Measurements from ENCODE around the gene MAP2K4.

Gene MAP2K4

GRCh38 chr17:12099412-12099811 lies 78.7 kb downstream of the MAP2K4 start:
- no peak for DNase-seq (ENCODE audit: low read depth)
- TF ChIP-seq CTCF (conservative IDR thresholded peaks at IDR 0.05; ENCODE audit: low read length) = no peak
- H3K4me3 ChIP-seq (ENCODE audit: low read length) = no peak overlapping the region

DNA sequence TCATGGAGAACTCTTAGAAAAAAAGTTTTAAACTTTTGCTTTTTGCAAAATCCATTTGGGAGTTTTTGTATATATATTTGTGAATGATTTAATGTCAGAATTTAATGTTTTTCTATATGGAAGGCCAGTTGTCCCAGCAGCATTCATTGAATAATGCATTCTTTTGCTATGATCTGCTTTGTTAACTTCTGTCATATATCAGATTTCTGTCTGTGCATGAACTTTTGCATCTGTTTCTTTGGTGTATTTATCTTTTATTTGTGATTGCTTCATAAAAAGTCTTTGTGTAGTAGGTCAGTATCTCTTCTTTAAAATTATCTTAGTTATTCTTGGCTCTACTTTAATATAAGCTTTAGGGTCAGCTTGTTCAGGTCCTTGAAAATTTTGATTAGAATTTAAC lies 84.2 kb downstream of the MAP2K4 start:
- DNase-seq (ENCODE audit: low read depth) = no peak
- no peak for TF ChIP-seq CTCF (conservative IDR thresholded peaks at IDR 0.05; ENCODE audit: low read length)
- H3K4me3 ChIP-seq (ENCODE audit: low read length) = no peak overlapping the region

GRCh38 chr17:12107905-12108304 lies 87.2 kb downstream of the MAP2K4 start:
- no peak for TF ChIP-seq CTCF (conservative IDR thresholded peaks at IDR 0.05; ENCODE audit: low read length)
- peak; percentile 2 for DNase-seq (ENCODE audit: low read depth)
- H3K4me3 ChIP-seq (ENCODE audit: low read length) = no peak overlapping the region

GRCh38 chr17:12110906-12111305 lies 90.2 kb downstream of the MAP2K4 start:
- TF ChIP-seq CTCF (conservative IDR thresholded peaks at IDR 0.05; ENCODE audit: low read length) = no peak

DNA sequence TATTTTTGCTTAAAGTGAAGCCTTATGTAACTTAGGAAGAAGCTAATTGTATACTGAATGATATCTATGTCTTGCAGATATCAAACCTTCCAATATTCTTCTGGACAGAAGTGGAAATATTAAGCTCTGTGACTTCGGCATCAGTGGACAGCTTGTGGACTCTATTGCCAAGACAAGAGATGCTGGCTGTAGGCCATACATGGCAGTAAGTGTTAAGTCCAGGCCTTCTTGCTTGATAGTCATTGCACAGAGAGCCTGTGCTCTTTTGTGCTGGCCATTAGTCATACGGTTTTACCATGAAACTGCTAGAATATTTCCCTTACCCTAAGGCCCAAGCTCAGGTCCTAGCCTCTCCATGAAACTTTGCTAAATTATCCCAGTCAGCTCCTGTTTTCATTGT lies 92.5 kb downstream of the MAP2K4 start:
- no peak overlapping the region for H3K4me3 ChIP-seq (ENCODE audit: low read length)
- DNase-seq (ENCODE audit: low read depth) = no peak
- no peak for TF ChIP-seq CTCF (conservative IDR thresholded peaks at IDR 0.05; ENCODE audit: low read length)

More at GRCh38 chr17:12110906-12111305, 90.2 kb downstream of the MAP2K4 start:
- H3K4me3 ChIP-seq (ENCODE audit: low read length) = no peak overlapping the region
- no peak for DNase-seq (ENCODE audit: low read depth)

DNA sequence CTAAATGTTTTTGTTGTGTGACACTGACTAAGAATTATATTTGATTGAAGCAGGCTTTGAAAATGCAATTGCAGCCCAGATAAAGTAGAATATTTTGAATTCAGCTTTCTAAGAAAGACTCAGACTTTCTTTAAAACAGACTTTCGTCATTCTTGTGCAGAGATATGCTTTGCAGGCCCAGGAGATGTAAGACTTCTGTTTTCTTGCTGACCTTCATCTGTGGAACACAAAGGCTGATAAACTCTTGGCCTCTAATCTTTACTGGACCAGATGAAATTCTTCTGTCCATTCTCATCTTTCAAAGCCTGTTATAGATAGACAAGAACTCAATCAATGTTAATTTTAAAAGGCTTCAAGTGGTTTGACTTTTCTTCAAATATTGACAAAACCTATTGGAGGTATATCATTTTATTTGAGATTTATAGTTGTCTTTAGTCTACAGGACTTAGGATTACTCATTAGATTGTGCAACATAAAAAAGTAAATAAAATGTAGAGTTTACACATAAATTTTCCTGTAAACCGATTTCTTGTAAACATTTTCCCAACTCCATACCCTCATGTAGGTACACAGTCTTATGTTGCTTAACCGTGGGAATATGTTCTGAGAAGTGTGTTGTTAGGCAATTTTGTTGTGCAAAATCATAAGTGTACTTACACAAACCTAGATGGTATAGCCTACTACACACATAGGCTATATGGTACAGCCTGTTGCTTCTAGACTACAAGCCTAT lies 94.2 kb downstream of the MAP2K4 start:
- H3K4me3 ChIP-seq (ENCODE audit: low read length) = no peak overlapping the region
- TF ChIP-seq CTCF (conservative IDR thresholded peaks at IDR 0.05; ENCODE audit: low read length) = no peak
- no peak for DNase-seq (ENCODE audit: low read depth)

DNA sequence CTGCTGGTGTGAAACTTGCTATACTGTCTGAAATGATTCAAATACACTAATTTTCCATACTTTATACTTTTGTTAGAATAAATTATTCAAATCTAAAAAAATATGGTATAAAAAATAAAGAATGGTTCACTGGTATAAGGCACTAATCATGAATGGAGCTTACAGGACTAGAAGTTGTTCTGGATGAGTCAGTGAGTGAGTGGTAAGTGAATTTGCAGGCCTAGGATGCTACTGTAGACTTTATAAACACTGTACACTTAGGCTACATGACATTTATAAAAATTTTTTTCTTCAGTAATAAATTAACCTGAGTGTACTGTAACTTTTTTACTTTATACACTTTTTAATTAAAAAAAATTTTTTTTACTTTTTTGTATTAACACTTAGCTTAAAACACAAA lies 95.5 kb downstream of the MAP2K4 start:
- DNase-seq (ENCODE audit: low read depth) = no peak
- no peak for TF ChIP-seq CTCF (conservative IDR thresholded peaks at IDR 0.05; ENCODE audit: low read length)
- H3K4me3 ChIP-seq (ENCODE audit: low read length) = no peak overlapping the region
